GM12878 (cell line): ENCODE data around the gene AMY2B. TPM values are rescaled to one million over a fixed set of nuclear protein-coding genes. Genes with fewer than 3 reads are reported as not detected.

Source experiments
- JUND ChIP-seq: IDR thresholded peaks from 2 replicates; pipeline ENCODE4 v1.6.1; 2012; ENCODE audit warnings: low read depth, mild to moderate bottlenecking, low read length, improper control_type of control experiment, moderate library complexity
- MEF2A ChIP-seq: IDR thresholded peaks from 2 replicates; pipeline ENCODE4 v1.6.1; 2011; ENCODE audit warnings: low read depth, mild to moderate bottlenecking, low read length, moderate library complexity; ENCODE audit not compliant: insufficient read depth
- RELB ChIP-seq: fragments of 450-650 bp; IDR thresholded peaks from 2 replicates; pipeline ENCODE4 v1.6.1; 2017; ENCODE audit warnings: low read depth, mild to moderate bottlenecking, moderate library complexity
- polyA plus RNA-seq, 11 experiments: library from polyadenylated mRNA; depleted of rRNA in 4 of 11; unstranded in 6 of 11; stranded (reverse) in 5 of 11; fragments of >200 nt; fragmentation: Nextera tagmentation in 4 of 11; fragmentation: Illumina TruSeq in 1 of 11; extraction: Ambion mirVana in 4 of 11; extraction: Trizol in 1 of 11; gene quantifications; 1 replicate in 1 of 11; 2 replicates in 10 of 11; pipeline versions ENCODE4 v1.2.1 to v1.2.3, GENCODE V29; 2011 to 2016; ENCODE audit warnings: inconsistent platforms in 2 of 11, missing spikeins in 2 of 11, low read depth in 1 of 11
- total RNA-seq, 4 experiments: library from RNA; depleted of rRNA in 3 of 4; stranded (reverse); fragments of >200 nt in 3 of 4; fragmentation: Illumina TruSeq in 1 of 4; extraction: Trizol in 1 of 4; gene quantifications; 2 replicates each; pipeline versions ENCODE4 v1.2.1 to v1.2.3, GENCODE V29; 2013 to 2021
- TF ChIP-seq, protein P1 (sequence below): fragments of 450-650 bp; formaldehyde crosslinking; IDR thresholded peaks from 2 replicates; pipeline ENCODE4 v1.4.0; 2022; ENCODE audit warnings: mild to moderate bottlenecking, moderate library complexity
- TF ChIP-seq, protein P2 (sequence below): IDR thresholded peaks from 2 replicates; pipeline ENCODE4 v1.6.1; 2012; ENCODE audit warnings: improper control_type of control experiment, low read depth, low read length; ENCODE audit not compliant: insufficient replicate concordance

AMY2B gene
- total and polyA plus RNA-seq, 10 of the 15 experiments (the other 5 are each of a cell fraction or from before 2014, with no cell fraction given): 2.1 to 9.9 (median 4.8) TPM

GRCh38 chr1:103561643-103562395, 9.6 kb upstream of the AMY2B start (continued):
- TF ChIP-seq, protein P1, sequence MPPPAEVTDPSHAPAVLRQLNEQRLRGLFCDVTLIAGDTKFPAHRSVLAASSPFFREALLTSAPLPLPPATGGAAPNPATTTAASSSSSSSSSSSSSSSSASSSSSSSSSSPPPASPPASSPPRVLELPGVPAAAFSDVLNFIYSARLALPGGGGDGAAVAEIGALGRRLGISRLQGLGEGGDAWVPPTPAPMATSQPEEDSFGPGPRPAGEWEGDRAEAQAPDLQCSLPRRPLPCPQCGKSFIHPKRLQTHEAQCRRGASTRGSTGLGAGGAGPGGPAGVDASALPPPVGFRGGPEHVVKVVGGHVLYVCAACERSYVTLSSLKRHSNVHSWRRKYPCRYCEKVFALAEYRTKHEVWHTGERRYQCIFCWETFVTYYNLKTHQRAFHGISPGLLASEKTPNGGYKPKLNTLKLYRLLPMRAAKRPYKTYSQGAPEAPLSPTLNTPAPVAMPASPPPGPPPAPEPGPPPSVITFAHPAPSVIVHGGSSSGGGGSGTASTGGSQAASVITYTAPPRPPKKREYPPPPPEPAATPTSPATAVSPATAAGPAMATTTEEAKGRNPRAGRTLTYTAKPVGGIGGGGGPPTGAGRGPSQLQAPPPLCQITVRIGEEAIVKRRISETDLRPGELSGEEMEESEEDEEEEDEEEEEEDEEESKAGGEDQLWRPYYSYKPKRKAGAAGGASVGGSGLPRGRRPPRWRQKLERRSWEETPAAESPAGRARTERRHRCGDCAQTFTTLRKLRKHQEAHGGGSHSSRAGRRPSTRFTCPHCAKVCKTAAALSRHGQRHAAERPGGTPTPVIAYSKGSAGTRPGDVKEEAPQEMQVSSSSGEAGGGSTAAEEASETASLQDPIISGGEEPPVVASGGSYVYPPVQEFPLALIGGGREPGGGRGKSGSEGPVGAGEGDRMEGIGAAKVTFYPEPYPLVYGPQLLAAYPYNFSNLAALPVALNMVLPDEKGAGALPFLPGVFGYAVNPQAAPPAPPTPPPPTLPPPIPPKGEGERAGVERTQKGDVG (CRISPR knock-in tag): no peak
- TF ChIP-seq RELB (0 out of 2 replicates have a peak, but pooled peaks have one; percentile 40), JUND (no peak), MEF2A (peak; percentile 53; the same call in 1 of the 2 replicates)
- TF ChIP-seq, protein P2, sequence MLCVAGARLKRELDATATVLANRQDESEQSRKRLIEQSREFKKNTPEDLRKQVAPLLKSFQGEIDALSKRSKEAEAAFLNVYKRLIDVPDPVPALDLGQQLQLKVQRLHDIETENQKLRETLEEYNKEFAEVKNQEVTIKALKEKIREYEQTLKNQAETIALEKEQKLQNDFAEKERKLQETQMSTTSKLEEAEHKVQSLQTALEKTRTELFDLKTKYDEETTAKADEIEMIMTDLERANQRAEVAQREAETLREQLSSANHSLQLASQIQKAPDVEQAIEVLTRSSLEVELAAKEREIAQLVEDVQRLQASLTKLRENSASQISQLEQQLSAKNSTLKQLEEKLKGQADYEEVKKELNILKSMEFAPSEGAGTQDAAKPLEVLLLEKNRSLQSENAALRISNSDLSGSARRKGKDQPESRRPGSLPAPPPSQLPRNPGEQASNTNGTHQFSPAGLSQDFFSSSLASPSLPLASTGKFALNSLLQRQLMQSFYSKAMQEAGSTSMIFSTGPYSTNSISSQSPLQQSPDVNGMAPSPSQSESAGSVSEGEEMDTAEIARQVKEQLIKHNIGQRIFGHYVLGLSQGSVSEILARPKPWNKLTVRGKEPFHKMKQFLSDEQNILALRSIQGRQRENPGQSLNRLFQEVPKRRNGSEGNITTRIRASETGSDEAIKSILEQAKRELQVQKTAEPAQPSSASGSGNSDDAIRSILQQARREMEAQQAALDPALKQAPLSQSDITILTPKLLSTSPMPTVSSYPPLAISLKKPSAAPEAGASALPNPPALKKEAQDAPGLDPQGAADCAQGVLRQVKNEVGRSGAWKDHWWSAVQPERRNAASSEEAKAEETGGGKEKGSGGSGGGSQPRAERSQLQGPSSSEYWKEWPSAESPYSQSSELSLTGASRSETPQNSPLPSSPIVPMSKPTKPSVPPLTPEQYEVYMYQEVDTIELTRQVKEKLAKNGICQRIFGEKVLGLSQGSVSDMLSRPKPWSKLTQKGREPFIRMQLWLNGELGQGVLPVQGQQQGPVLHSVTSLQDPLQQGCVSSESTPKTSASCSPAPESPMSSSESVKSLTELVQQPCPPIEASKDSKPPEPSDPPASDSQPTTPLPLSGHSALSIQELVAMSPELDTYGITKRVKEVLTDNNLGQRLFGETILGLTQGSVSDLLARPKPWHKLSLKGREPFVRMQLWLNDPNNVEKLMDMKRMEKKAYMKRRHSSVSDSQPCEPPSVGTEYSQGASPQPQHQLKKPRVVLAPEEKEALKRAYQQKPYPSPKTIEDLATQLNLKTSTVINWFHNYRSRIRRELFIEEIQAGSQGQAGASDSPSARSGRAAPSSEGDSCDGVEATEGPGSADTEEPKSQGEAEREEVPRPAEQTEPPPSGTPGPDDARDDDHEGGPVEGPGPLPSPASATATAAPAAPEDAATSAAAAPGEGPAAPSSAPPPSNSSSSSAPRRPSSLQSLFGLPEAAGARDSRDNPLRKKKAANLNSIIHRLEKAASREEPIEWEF: no peak
